HCT116 (cell line): ENCODE measurements around the gene MYO16.
A peak's percentile ranks its signal among the peaks of the same experiment; 100 is the strongest.

Source experiments
- CBX3 ChIP-seq: IDR thresholded peaks from 2 replicates; pipeline ENCODE4 v1.6.1; 2012; ENCODE audit warnings: low read depth
- CEBPB ChIP-seq: IDR thresholded peaks from 2 replicates; pipeline ENCODE4 v1.6.1; 2012; ENCODE audit warnings: low read depth
- ELF1 ChIP-seq: IDR thresholded peaks from 2 replicates; pipeline ENCODE4 v1.6.1; 2012; ENCODE audit warnings: low read depth, borderline replicate concordance
- POLR2A ChIP-seq: IDR thresholded peaks from 2 replicates; pipeline ENCODE4 v1.7.0; 2011; ENCODE audit warnings: borderline replicate concordance; ENCODE audit not compliant: insufficient read depth, insufficient read length; ENCODE audit errors: extremely low read depth
- ZFX ChIP-seq: fragments of 450-650 bp; IDR thresholded peaks from 2 replicates; pipeline ENCODE4 v1.6.1; 2017
- TF ChIP-seq, protein P1 (sequence below), 3 experiments: fragments of 200-600 bp in 1 of 3; sonication (generic) in 1 of 3; IDR thresholded peaks in 2 of 3; conservative IDR thresholded peaks in 1 of 3; 2 replicates each; pipeline ENCODE4 v1.5.1; 2012 to 2017; ENCODE audit warnings: low read depth in 2 of 3, low read length in 2 of 3, antibody characterized with exemption in 1 of 3, borderline replicate concordance in 1 of 3, control low read depth in 1 of 3, mild to moderate bottlenecking in 1 of 3, mixed read lengths in 1 of 3, mixed run types in 1 of 3, moderate library complexity in 1 of 3; ENCODE audit not compliant: insufficient read depth in 1 of 3
- TF ChIP-seq, protein P2 (sequence below): IDR thresholded peaks from 2 replicates; pipeline ENCODE4 v1.6.1; 2012

GRCh38 chr13:109026266-109026665, 396.9 kb downstream of the MYO16 start:
- TF ChIP-seq POLR2A (no peak), ELF1 (no peak), CEBPB (no peak), ZFX (no peak), CBX3 (no peak)
- TF ChIP-seq, protein P1, sequence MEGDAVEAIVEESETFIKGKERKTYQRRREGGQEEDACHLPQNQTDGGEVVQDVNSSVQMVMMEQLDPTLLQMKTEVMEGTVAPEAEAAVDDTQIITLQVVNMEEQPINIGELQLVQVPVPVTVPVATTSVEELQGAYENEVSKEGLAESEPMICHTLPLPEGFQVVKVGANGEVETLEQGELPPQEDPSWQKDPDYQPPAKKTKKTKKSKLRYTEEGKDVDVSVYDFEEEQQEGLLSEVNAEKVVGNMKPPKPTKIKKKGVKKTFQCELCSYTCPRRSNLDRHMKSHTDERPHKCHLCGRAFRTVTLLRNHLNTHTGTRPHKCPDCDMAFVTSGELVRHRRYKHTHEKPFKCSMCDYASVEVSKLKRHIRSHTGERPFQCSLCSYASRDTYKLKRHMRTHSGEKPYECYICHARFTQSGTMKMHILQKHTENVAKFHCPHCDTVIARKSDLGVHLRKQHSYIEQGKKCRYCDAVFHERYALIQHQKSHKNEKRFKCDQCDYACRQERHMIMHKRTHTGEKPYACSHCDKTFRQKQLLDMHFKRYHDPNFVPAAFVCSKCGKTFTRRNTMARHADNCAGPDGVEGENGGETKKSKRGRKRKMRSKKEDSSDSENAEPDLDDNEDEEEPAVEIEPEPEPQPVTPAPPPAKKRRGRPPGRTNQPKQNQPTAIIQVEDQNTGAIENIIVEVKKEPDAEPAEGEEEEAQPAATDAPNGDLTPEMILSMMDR (IDR thresholded peaks at IDR 0.05 in 2 of 3, conservative IDR thresholded peaks at IDR 0.05 in 1 of 3; ENCODE audit: borderline replicate concordance in 1 of 3, insufficient read depth in 1 of 3, low read depth in 2 of 3, low read length in 2 of 3) = peak in 2 of 3 experiments; percentile 14 to 16; a peak in 1 of 6 replicates
- TF ChIP-seq, protein P2, sequence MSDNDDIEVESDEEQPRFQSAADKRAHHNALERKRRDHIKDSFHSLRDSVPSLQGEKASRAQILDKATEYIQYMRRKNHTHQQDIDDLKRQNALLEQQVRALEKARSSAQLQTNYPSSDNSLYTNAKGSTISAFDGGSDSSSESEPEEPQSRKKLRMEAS = no peak
